Mucosa of gallbladder (tissue), 1 donor: ENCODE measurements around the gene RANGRF. TPM values are rescaled to one million over a fixed set of nuclear protein-coding genes. Genes with fewer than 3 reads are reported as not detected.

ENCODE experiments used
- total RNA-seq: library from RNA; stranded (reverse); gene quantifications from one replicate; pipeline ENCODE4 v1.2.1, GENCODE V29; 2021
- donor health status: DM: no; HTN: no; CAD: no.

RANGRF gene
- total RNA-seq, 1 donor from 2014 or later: 22.0 TPM

Other genes with a start within 250 kb of the RANGRF start
- gene ALOX15B, start 249.6 kb upstream of the RANGRF start, total RNA-seq: 14.0 TPM
- gene ALOX12B, start 201.0 kb upstream of the RANGRF start, total RNA-seq: 0.43 TPM
- gene ALOXE3, start 170.2 kb upstream of the RANGRF start, total RNA-seq: not detected
- 0.78 TPM for gene HES7, start 164.6 kb upstream of the RANGRF start, total RNA-seq
- gene PER1, start 136.3 kb upstream of the RANGRF start, total RNA-seq: 123 TPM
- 73.8 TPM for gene VAMP2, start 125.7 kb upstream of the RANGRF start, total RNA-seq
- 22.5 TPM for gene TMEM107, start 112.3 kb upstream of the RANGRF start, total RNA-seq
- gene BORCS6, start 98.5 kb upstream of the RANGRF start, total RNA-seq: 12.4 TPM
- gene AURKB, start 78.1 kb upstream of the RANGRF start, total RNA-seq: 1.9 TPM
- gene CTC1, start 40.6 kb upstream of the RANGRF start, total RNA-seq: 66.3 TPM
- 31.4 TPM for gene PFAS, start 39.4 kb upstream of the RANGRF start, total RNA-seq
- 17.8 TPM for gene SLC25A35, start 6.7 kb downstream of the RANGRF start, total RNA-seq
- gene ARHGEF15, start 21.6 kb downstream of the RANGRF start, total RNA-seq: 7.9 TPM
- not detected for gene ODF4, start 51.2 kb downstream of the RANGRF start, total RNA-seq
- 1,147 TPM for gene RPL26, start 94.5 kb downstream of the RANGRF start, total RNA-seq
- gene RNF222, start 109.2 kb downstream of the RANGRF start, total RNA-seq: not detected
- 60.0 TPM for gene NDEL1, start 147.2 kb downstream of the RANGRF start, total RNA-seq